Measurements from ENCODE around the gene TGFBR1.
"Not testable (repeated sequence)": the region's sequence is repeated elsewhere in the genome, so short reads cannot be mapped to it uniquely, and the experiment has no call there.

Gene TGFBR1

DNA sequence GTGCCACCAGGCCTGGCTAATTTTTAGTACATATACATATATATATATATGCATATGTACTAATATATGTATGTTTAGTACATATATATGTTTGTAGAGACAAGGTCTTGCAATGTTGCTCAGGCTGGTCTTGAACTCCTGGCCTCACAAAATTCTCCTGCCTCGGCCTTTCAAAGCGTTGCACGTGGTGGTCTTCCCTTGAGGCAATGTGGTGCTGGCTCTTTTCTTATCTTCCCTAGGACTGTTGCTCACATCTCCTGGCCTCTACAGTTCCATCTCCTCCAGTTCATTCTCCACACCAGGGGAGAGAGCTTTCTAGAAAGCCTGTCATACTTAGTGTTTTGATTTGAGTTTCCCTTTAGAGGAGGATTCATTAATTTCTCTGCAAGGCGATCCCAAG lies 28.9 kb upstream of the TGFBR1 start:
- DNase-seq (ENCODE audit: low read depth) = no peak

DNA sequence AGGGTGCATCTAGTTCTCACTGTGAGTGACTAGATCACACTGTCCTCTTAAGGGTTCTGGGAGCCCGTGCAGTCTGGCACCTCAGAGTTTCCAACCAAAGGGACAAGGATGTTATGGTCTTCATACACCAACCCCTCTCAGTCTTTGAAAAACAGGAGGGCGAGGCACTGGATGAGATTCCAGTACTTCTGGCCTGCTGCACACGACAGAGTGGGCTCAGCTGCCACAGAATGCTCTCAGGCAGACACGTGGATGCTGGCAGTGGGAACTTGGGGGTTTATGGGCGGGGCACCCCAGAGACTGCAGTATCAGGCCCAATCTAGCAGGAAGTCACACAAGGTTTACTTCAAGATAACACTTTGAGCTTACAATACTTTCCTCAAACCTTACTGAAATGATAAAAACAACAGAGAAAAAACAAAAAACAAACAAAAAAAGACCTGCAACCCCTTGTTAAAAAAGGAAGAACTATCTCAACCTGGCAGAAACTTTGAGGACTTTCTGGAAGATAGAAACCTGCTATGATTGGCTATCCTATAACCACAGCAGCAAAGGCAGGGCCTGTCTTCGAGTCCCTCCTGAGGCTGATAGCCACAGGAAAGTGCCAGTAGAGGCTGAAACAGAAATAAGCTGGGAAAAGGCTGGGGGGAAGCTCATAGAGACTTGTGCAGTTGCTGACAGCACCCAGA lies 28.3 kb upstream of the TGFBR1 start:
- peak; percentile 16 for DNase-seq (ENCODE audit: low read depth)

DNA sequence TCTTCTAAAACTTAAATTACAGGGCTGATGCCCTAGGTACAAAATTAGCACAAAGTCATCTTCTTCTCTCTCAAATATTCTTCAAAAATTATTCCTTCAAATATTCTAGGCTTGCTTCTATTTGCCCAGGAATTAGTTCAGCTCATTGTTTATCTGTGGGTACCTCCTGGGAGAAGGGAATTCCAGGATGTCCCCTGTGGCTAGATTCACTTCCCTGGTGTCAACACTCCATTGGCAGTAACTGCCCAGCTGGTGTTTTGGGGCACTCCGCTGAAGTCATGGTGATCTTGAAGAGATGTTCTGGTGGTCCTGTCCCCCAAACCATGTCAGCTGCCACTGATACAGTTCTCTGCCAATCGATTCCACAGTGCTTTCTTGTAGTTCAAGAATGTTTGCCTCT lies 26.2 kb upstream of the TGFBR1 start:
- no peak for DNase-seq (ENCODE audit: low read depth)

DNA sequence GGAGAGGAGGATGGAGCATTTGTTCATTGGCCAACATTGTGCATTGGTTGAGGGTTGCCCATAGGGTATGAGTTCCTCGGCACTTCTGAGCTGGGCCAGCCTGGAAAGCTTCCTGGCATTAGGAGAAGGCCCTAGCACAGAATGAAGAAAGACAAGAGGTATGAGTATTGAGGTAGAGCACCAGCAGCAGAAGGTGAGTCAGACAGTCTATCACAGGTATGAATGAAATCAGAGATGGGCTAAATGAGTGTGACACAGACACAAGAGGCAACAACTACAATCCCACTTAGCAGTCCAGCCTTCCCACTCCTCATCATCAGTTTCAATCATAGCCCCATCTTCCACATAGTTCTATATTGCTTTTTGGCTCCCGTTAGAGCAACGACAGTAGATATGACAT lies 25.4 kb upstream of the TGFBR1 start:
- no peak for DNase-seq (ENCODE audit: low read depth)

DNA sequence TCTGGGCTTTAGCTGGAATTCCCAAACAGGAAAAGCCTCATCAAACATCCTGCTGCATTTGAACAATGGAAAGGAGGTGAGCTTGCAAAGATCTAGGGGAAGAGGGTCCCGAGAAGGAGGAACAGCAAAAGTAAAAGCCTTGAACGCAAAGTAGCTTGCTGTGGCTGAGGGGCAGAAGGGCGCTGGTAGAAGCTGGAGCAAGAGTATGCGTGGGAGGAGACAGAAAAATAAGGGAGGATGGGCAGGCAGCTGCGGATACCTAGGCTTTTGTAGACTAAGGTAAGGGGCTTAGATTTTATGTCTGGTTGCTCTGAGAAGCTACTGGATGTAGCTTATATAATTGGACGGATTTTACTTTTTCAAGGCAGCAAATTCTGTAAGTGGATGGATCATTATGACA lies 21.9 kb upstream of the TGFBR1 start:
- DNase-seq (ENCODE audit: low read depth) = no peak

DNA sequence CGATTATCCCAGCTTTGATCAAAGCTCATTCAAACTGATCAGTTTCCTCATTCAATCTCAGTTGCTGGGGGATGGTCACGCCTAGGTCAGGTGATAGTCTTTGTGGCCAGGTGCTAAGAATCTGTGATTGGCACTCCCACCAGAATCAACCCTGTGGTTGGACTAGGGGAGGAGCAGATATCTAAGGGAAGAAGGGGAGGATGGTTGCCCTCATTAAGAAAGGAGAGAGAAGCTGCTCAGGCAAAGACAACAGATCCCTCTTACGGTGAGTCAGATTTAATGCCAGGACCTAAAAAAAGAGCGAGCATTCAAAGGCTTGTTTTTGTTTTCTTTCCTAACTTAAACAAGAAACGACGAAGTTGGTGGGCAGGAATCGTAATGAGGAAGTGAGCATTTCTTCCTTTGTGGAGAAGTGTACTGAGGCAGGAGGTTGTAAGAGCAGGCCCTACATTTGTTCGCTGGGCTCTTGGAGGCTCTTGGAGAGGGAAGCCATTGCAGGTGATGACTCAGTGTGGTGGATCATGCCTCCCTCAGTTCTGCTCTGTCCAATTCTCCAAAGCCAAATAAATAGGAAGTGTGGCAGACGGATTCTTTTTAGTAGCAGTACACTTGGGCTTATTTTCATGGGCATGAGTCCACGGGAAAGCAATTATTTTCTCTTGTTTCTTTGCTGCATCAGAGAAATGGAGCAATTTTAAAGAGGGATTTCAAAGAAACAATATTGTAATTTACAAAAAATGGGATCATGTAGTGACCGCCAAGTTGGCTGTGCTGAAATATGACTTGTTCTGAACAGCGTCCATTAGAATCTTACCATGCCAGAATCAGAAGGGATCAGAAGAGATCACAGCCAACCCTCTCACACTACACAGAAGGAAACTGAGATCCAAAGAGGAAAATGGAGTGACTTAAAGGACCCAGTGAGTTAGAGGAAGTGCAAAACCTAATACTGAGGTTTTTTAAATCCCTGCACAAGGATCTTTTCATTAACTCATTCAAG lies 18.7 kb upstream of the TGFBR1 start:
- no peak for DNase-seq (ENCODE audit: low read depth)

DNA sequence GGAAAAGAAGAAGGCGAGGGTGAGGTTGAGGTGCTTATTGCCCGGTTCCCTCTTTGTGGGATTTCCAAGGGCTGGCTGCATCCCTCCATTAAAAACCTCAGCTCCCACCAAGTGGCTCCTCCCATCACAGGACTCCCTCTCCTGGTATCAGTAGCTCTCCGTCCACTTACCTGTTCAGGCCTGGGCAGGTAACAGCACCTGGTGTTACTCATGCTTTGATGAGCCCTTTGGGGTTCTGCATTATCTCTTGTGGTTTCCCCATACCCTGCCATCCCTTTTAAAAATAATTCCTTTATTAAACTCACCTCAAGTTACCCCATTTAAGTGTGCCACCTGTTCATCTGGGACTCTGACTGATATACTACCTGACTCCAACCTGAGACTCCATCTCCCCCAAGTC lies 17.5 kb upstream of the TGFBR1 start:
- no peak for DNase-seq (ENCODE audit: low read depth)

DNA sequence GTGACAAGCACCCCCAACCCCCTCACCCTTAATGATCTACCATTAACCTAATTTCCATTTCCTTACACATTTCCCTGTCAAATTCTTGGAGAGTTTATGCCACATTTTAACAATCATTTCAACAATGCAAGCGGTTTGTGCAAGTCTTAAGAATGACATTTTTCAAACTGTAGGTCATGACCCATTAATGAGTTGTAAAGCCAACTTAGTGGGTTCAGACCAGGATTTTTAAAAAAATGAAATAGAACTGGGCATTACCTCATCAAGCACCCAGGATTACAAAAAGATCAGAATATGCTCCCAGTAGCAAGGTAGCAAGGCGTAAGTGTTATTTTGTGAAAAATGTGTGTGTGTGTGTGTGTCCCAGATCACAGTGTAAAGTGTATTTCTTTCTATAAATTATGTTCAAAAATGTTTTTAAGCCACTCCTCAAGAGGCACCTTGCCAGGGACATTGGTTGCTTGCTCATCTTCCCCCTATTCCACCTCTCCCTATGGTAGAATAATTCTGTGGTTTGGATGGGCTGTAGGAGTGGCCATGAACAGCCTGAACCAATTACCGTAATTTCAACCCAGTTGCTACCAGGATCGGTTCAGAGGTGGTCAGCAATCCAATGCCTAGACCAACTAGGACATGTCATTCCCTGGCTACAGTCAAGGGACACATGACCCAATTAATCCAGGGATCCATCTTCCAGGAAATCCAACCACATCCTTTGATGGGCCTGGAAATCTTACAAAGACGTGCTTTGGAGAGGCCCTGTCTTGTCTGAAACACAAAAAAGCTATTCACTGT lies 14.4 kb upstream of the TGFBR1 start:
- DNase-seq (ENCODE audit: low read depth) = no peak

DNA sequence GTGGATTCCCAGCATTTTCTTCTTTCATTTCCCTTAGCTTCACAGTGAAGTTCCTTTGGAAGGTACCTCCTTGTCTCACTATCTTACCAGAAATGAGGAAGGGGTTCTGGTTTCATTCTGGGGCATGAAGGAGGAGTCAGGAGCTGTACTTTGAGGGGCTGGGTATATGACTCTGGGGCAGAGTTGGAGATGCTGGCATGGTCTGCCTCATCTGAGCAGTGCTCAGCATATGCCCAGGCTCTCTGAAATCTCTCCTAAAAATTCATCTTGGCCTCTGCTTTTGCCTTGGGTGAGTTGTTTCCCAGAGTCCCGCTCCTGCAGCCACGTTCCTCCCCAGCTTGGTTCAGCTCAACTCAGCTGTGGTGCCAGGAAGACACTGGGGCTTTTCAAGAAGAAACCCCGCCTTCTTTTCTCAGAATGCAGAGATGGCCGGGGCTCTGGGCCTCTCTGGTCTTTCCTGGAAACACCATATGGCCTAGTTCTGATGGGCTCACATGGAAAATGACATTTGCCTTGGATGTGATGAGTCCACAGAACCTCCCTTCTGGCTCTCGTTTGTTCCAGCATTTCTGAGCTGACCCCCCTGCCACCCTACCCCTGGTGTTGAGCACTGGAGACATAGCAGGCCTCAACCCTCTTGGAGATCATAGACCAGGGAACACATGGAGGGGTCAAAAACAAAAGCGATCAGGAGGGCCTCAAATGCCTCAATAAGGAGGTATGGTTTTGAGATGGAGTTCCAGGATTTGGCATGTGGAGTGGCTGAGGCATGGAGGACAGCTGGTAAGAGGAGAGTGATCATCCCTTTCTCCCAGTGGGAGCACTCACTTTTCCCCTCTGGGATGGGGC lies 12.0 kb upstream of the TGFBR1 start:
- DNase-seq (ENCODE audit: low read depth) = no peak

DNA sequence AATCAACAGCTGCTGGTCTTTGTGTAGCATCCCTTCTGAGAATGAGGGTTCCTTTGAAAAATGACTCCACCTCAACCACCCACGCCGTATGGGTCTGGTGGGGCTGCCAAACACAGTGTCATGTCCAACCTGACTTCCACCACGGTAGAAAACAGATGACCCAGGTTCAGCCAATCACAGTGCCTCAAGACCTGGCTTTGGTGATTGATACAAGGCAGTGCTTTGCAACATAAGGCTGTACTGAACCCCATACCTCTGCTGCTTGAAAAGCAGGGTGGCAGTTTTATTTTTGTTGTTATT lies 11.5 kb upstream of the TGFBR1 start:
- DNase-seq (ENCODE audit: low read depth) = no peak

DNA sequence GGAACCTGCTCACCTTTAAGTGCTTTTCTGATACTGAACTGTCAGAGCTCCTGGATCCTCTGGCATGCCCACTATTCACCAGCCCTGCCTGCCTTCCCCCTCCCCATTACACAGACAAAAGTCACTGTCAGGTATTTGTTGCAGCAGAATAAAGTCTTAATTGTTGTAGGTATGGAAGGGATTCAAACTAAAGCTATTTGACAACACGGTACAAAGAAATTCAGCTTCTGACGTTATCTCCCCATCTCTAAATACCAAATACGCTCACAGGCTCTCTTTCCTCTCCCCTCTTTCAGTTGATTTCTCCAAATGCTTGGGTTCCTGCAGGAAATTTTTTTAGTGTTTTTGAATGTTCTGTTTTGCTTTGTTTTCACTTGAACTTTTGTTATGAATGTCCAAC lies 9.3 kb upstream of the TGFBR1 start:
- no peak for DNase-seq (ENCODE audit: low read depth)

DNA sequence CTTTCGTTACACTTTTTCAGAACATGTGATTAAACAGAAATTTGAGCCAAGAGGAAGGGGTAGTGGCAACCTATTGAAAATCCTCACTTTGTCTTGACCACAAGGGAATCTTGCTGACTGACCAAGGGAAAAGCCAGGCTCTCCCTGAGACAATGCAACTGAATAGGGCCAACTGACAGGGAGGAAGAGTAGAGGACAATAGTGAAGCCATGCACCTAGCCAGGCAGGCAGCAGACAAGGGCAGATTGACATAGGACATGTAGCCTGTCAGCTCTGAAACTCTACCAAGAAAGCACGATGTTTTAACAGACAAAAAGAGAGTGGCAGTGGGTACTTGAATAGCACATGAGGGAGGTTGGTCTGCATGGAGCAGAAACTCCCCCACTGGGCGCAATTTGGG lies 8.5 kb upstream of the TGFBR1 start:
- no peak for DNase-seq (ENCODE audit: low read depth)

DNA sequence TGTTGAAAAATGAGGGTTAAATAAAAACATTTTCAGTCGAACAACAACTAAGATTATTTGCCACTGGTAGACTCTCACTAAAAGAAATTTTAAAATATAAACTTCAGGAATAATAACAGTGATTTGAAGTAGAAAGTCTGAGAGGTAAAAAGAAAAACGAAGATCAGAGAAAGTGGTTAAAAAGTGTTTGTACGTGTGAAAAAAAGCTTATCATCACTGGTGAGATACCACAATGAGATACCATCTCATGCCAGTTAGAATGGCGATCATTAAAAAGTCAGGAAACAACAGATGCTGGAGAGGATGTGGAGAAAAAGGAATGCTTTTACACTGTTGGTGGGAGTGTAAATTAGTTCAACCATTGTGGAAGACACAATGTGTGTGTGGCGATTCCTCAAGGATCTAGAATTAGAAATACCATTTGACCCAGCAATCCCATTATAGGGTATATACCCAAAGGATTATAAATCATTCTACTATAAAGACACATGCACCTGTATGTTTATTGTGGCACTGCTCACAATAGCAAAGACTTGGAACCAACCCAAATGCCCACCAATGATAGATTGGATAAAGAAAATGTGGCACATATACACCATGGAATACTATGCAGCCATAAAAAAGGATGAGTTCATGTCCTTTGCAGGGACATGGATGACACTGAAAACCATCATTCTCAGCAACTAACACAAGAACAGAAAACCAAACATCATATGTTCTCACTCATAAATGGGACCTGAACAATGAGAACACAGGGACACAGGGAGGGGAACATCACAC lies 4.9 kb upstream of the TGFBR1 start:
- not testable (repeated sequence) for DNase-seq (ENCODE audit: low read depth)

DNA sequence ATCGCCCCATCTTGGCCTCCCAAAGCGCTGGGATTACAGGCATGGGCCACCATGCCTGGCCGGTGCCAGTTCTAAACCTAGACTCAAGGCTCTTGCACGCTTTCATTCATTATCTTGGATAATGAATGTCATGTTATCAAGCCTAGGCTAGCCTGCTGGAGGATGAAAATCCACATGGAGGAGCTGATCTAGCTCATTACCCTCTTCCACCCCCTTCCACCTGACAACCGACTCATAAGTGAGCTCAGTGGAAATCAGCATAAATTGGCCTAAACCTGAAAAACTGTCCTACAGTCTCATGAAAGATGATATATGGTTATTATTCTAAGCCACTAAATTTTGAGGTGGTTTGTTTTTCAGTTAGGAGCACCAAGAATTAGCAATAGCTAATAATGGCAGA lies 3.6 kb upstream of the TGFBR1 start:
- no peak for DNase-seq (ENCODE audit: low read depth)

DNA sequence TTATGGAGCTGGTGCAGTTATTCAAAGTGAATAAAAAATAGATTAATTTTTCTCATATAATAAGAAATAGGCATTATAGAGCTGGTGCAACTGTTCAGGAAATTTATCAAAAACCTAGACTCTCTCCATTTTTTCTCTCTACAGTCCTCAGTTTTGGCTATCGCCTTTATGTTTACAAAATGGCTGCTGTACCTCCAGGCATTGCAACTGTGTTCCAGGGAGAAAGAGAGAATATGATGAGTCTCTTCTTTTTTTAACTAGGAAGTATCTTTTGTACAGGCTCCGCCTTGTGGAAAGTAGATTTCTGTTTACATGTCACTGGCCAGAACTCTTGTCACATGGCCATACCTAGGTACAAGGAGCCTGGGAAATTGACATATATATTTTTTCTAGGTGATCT lies 3.1 kb upstream of the TGFBR1 start:
- DNase-seq (ENCODE audit: low read depth) = no peak

DNA sequence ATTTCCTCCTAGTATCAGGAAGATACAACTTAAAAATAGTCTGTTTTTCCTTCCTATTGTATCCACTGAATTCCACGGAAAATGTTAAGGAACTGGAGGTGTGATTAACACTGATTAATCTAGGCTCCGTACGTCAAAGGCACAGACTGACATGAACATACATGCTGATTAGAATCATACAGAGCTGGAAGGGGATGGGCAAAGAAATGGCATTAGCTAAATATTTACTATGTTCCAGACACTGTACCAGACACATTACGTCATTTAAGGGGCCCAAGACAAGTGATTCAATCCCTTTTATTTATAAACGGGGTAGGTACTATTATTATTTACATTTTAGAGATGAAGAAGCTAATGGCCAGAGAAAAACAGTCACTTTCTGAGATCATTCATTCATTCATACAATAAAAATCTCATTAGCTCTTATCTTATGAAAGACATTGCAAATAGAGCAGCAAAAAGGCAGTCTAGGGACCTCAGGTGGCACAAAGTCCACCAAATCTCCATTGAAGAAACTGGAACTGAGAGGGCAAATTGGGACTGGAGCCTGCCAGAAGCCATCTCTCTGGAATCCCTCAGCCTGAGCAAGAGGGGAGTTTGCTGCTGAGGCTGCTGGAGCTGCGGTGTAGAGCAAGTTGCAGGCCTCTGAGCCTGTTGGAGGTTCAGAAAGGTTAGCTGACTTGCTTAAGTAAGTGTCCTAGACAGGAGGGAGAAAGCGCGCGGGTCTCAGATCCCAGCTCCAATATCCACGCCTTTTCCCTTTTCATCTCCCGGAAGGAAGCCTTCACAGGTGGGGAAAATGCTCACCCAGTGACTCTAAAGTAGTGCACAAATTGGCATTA lies 1.6 kb upstream of the TGFBR1 start:
- no peak for DNase-seq (ENCODE audit: low read depth)

DNA sequence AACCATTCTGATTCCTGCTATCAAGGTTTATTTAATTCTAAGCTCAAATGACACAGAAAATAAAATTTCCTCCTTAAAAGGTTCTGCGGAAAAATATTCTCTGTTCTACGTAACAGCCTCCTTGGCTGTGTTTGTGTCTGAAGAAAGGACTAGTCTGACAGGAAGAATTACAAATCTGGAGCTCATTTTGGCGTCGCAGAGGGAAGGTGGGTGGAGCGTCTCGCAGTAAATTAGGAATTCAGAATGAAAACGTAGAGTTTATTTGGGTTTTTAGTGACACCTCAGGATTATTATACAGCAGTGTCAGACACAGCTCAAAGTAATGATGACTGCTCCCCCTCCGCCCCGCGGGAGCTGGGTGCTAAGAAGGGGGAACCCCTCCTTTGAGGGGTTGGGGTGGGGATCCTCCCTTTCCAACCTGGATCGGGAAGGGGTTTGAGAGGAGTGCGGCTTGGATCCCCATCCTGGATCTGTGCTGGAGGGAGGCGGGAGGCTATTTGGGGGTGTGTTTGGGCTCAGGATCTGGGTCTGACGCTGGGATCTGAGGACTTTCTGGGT lies 933 bp upstream of the TGFBR1 start:
- DNase-seq (ENCODE audit: low read depth) = no peak

DNA sequence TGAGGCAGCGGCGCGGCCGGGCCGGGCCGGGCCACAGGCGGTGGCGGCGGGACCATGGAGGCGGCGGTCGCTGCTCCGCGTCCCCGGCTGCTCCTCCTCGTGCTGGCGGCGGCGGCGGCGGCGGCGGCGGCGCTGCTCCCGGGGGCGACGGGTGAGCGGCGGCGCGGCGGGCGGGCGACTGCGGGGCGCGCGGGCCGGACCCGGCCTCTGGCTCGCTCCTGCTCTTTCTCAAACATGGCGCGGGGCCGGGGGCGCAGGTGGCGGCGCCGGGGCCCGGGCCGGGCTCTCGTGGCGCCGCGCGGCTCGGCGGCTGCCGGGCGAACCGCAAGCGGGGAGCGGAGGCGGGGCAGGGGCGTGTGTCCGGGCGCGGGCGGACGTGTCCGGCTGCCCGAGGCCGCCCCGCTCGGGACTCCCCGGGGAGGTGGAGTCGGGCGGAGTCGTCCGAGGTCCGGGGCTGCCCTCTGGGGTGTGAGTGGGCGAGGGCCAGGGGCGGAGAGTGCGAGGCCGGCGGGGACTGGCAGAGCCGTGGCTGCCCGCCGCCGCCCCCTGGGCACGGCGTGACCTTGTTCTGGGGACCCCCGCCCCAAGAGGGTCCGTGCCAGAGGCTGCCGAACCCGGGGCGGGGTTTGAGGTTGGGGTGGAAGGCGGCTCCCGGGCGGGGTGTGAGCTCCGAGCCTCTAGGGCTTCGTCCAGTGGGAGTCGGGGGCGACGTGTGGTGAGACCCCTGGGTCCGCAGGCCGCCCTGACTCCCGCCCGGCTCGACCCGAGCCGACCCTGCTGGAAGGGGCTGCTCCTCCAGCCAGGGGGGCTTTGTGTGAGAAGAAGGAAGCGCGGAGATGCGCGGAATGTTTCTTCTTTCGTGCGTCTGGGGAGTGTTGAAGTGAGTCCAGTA lies 485 bp downstream of the TGFBR1 start:
- DNase-seq (ENCODE audit: low read depth) = peak; percentile 14

DNA sequence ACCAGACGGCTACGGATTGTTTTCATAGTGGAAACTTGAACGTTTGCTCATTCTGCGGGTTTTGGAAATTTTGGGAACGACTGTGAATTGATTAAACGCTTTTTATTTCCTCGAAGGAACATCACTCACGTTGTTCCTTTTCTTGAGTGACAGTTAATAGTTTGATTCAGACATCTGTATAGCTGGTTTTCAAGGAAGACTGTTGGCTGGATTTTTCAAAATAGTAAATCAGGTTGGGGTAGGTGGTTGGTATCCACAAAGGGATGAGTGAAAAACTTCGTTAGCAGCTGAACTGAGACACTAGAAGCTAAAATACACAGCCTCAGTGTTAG lies 1.1 kb downstream of the TGFBR1 start:
- DNase-seq (ENCODE audit: low read depth) = no peak

Measured in activated T-cell treated with anti-CD3 and anti-CD28 coated beads for 1 hour (primary cell).